RWPE1 (cell line): ENCODE data around the gene ZNF385B.

Source experiments
- CTCF ChIA-PET: fragments of 350-600 bp; sonication (Branson Sonifier 250); formaldehyde crosslinking; extraction: SDS; loops from one replicate; lab custom pipeline; 2021; lab: Yijun Ruan, JAX
- POLR2A ChIA-PET: fragments of 400-600 bp; formaldehyde crosslinking; extraction: SDS; loops from one replicate; lab custom pipeline; 2020; ENCODE audit warnings: antibody characterized with exemption; ENCODE audit not compliant: low non-redundant PET; lab: Yijun Ruan, JAX
- DNase-seq: peaks from one replicate; pipeline ENCODE4 v3.0.0; 2012; ENCODE audit warnings: low spot score
- H3K27ac ChIP-seq: fragments of 450-650 bp; 2 replicates; pipeline ENCODE4 v1.5.1; 2017
- TF ChIP-seq, protein P1 (sequence below): fragments of 450-650 bp; conservative IDR thresholded peaks from 2 replicates; pipeline ENCODE4 v1.5.1; 2017; ENCODE audit warnings: low read depth, mild to moderate bottlenecking

Gene ZNF385B

DNA sequence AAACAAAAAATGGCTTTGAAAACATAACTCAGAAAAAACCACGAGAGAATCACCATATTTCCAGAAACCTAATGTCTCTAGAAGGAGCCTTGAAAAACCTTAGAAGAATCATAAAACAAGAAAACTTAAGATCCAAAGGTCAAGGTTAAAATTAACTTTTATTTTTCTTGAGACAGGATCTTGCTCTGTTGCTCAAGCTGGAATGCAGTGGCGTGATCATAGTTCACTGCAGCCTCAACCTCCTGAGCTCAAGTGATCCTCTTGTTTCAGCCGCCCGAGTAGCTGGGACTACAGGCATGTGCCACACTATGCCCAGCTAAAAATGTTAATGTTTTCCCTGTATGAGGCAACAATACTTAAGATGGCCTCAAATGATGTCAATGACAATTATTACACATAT is 342.6 kb downstream of the ZNF385B start:
- H3K27ac ChIP-seq: no peak overlapping the region
- TF ChIP-seq, protein P1, sequence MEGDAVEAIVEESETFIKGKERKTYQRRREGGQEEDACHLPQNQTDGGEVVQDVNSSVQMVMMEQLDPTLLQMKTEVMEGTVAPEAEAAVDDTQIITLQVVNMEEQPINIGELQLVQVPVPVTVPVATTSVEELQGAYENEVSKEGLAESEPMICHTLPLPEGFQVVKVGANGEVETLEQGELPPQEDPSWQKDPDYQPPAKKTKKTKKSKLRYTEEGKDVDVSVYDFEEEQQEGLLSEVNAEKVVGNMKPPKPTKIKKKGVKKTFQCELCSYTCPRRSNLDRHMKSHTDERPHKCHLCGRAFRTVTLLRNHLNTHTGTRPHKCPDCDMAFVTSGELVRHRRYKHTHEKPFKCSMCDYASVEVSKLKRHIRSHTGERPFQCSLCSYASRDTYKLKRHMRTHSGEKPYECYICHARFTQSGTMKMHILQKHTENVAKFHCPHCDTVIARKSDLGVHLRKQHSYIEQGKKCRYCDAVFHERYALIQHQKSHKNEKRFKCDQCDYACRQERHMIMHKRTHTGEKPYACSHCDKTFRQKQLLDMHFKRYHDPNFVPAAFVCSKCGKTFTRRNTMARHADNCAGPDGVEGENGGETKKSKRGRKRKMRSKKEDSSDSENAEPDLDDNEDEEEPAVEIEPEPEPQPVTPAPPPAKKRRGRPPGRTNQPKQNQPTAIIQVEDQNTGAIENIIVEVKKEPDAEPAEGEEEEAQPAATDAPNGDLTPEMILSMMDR: no peak
- CTCF ChIA-PET: no interaction called here
- no peak for DNase-seq
- POLR2A ChIA-PET: no interaction called here

DNA sequence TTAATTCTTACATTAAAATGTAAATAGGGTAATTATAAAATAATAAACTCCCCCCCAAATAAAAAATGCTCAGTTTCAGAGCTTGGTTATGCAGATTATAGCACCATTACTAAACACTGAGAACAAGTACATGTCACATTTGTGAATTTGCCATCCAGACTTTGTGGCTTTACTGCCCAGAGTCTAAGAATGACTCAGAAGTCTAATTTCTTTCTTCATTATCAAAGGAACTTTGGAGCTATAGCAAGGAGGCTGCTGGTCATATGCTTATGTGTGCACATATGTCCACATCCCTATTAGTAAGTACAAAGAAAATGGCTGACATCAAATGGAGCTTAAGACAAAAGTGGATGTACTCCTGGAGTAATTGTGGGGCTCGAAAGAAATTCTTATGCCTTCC is 348.2 kb downstream of the ZNF385B start:
- no peak for DNase-seq
- TF ChIP-seq, protein P1: no peak
- ChIA-PET CTCF (interaction anchor here (0.5 to 0.6 kb wide), 2 partner anchors 66 to 118 kb away, joined by 3 to 4 read pairs; no protein-coding TSS in a partner anchor), POLR2A (no interaction called here)
- no peak overlapping the region for H3K27ac ChIP-seq

DNA sequence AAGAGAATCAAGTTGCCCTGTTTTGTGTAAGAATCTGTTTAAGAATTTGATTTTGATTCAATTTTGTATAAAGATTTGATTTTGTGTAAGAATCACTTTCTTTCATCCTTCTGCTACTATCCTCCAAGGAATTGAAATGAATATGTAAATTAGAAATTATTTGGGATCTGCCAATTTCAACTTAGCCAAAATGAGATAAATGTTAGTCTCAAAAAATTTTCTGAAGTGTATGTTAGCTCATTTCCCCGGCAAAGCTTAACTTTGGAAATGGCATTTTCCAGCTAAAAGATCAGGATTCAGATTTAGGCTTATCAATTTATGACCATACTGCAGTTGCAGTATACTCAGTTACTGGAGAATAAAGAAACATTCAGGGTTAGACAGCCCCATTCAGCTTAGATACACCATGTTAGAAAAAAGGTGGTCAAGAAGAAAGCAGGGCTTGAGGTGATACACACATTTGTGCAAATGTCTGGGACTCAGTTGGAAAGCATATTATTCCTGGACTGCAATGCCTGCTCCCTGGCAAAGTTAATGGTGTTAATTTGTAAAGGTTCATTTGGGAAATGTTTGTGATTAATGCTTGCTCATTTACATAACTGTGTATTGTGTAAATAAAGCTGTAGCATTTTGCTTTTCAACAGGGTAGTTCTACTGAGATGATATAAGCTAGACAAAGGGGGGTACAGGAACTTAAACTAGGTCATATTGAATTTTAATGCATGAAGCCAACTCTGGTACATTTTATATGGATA is 349.0 kb downstream of the ZNF385B start:
- TF ChIP-seq, protein P1: no peak
- ChIA-PET POLR2A (no interaction called here), CTCF (interaction anchor here (0.5 to 0.6 kb wide), 2 partner anchors 65 to 117 kb away, joined by 3 to 4 read pairs; no protein-coding TSS in a partner anchor)
- DNase-seq: no peak
- H3K27ac ChIP-seq: no peak overlapping the region

DNA sequence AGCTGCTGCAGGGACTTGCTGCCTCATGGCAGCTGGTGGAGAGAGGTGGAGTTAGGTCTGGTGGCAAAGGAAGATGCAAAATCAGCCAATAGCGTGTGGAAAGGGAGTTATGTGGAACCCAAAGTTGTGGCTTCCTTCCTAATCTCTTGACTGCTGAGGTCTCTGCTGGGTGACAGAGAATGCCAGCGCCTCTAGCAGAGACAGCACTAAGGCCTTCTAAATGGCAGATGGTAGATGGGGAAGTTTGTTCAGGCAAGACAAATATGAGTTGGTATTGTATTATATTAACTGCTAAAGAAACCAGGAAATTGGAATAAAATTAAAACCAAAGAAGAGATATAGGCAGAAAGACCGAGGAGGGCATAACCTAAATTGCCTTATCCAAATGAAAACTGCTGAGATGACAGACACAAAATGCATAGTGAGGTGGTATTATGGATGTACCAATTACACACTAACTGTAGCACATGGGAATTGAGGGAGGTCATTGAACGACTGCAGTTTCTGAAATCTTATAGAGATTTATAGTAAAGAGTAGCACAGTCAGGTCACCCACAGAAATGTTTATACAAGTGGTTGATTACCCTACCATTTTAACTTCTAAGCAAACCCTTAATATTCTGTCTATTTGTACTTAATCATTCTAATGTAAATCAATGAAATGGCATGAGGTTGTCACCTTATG is 350.2 kb downstream of the ZNF385B start:
- ChIA-PET CTCF (no interaction called here), POLR2A (no interaction called here)
- no peak for DNase-seq
- no peak overlapping the region for H3K27ac ChIP-seq
- TF ChIP-seq, protein P1: no peak

DNA sequence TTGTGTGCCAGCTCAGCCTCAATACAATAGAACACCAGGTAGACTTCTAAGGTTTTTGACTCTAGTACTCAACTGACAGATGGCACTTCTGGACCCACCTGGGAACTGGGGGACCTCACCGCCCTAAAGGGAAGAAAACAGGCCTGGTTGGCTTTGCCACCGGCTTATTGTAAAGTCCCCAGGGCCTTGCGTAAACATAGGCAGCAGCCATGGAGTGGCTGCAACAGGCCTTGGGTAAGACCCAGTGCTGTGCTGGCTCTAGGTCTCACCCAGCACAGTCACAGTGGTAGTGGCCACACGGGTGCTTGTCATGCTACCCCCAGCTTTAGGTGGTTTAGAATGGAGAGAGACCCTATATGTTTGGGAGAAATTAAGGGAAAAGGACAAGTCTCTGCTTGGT is 366.1 kb downstream of the ZNF385B start:
- no peak overlapping the region for H3K27ac ChIP-seq
- CTCF ChIA-PET: no interaction called here
- TF ChIP-seq, protein P1: no peak
- POLR2A ChIA-PET: no interaction called here
- no peak for DNase-seq

DNA sequence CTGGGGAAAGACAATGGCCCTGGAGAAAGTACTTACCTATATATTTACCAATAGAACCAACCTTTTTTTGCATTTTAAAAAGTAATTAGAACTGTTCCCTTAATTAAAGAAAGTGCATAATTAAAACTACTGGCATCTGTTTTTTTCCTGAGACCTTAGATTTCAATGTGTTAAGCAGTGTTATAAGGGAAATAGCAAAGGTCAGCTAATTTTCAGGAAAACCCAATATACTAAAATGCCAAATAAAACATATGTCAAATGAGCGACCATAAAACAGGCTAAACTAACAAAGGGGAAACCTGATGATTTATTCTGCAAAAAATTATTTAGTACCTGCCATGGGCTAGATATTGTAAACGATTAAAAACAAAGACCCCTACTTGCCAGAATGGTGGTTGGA is 372.8 kb downstream of the ZNF385B start:
- ChIA-PET POLR2A (no interaction called here), CTCF (no interaction called here)
- TF ChIP-seq, protein P1: no peak
- no peak for DNase-seq
- no peak overlapping the region for H3K27ac ChIP-seq
